ENCODE results near the gene SPATA6.
"Not testable (repeated sequence)": the region's sequence is repeated elsewhere in the genome, so short reads cannot be mapped to it uniquely, and the experiment has no call there.

Gene SPATA6

DNA sequence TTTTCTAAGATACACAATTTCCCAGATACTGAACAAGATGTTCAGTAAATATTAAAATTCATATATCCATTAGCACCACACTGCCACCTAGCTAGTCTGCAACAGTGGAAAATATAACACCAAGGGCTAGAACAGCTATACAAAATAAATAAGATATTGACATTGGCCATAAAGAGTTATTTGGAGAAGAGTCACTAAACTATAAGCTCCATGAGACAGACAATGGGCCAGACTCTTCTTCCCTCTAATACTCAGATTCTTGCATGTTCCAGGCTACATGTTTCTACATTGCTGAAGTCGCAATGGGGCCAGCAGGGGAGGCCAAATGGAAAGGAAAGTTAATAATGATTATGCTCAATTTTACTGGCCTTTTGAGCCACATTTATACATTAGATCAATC lies 21.5 kb downstream of the SPATA6 start:
- no peak for DNase-seq

DNA sequence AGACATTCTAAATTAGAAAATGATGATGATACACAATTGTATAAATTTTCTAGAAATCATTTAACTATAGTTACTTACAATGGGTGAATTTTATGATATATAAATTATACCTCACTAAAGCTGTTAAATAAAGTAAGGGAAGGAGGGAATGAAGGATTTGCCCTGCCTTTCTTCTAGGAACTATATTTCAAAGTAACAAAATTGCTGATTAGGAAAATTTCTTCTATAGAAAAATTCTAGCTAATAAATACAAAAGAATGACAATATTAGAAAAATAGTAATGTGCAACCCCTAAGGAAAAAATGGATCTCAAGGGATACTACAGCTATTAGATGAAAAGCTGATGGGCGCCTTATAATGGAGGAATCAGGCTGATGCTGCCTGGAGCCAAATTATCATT lies 23.1 kb downstream of the SPATA6 start:
- no peak for DNase-seq

DNA sequence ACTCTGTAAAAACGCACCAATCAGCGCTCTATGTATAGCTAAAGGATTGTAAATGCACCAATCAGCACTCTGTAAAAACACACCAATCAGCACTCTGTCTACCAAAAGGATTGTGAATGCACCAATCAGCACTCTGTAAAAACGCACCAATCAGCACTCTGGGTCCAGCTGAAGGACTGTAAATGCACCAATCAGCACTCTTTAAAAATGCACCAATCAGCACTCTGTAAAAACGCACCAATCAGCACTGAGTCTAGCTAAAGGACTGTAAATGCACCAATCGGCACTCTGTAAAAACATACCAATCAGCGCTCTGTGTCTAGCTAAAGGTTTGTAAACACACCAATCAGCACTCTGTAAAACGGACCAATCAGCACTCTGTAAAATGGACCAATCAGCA lies 27.8 kb downstream of the SPATA6 start:
- not testable (repeated sequence) for DNase-seq

- DNase-seq: no peak
These were observed 29.0 kb downstream of the SPATA6 start for GRCh38 chr1:48442864-48443619.

DNA sequence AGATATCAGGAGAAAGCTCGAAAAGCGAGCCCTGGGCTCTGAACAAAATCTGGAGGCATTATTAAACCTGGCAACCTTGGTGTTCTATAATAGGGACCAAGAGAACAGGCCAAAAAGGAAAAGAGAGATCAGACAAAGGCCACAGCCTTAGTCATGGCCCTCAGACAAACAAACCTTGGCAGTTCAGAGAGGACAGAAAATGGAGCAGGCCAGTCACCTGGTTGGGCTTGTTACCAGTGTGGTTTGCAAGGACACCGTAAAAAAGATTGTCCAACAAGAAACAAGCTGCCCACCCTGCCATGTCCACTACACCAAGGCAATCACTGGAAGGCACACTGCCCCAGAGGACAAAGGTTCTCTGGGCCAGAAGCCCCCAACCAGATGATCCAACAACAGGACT lies 31.2 kb downstream of the SPATA6 start:
- not testable (repeated sequence) for DNase-seq

GRCh38 chr1:48439380-48439779 lies 32.6 kb downstream of the SPATA6 start:
- no peak for DNase-seq

DNA sequence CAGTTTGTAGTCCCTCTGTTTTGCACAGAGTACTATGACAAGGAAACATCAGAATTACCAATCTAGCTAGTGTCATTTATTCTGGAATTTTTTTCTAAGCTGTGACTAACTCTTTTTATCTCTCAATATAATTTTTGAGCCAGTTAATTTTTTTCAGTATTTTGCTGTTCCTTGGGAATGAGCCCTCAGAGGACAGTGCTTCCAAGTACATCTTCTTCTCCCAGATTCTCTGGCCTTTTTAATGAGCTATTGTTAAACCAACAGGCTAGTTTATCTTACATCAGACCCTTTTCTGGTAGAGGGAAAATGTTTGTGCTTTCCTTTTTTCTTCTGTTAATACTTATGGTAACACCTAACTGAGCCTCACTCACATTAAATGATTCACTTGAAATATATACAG lies 34.6 kb downstream of the SPATA6 start:
- not testable (repeated sequence) for DNase-seq

GRCh38 chr1:48435312-48436002 lies 36.5 kb downstream of the SPATA6 start:
- DNase-seq: not testable (repeated sequence)

DNA sequence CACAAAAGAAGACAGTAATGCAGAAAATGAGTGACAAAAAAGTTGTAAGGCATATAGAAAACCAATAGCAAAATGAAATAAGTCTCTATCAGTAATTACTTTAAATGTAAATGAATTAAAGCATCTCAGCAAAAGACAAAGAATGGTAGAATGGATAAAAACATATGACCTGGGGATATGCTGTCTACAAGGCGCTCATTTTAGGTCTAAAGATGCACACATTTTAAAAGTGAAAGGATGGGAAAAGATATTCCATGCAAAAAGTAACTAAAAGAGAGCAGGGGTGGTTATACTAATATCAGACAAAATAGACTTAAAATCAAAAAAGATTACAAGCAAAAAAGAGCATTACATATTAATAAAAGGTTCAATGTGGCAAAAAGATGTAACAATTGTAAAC lies 41.2 kb downstream of the SPATA6 start:
- no peak for DNase-seq

DNA sequence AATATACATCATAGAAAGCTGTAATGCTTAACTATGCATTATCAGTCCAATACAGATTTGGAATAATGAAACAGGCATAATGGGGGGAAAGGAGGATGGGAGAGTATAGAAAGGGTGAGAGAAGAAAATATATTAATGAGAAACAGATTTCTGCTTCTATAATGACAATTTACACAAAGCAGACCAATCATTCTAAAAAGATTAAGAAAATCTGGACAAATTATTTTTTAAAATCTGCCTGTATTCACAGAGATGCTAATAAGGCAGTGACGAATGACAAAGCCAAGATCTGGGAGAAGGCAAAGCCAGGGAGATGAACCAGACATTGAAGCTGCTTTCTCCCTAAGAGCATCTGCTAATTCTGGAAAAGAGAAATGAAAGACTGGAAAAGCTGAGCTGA lies 50.0 kb downstream of the SPATA6 start:
- no peak for DNase-seq

- no peak for DNase-seq
These were observed 53.3 kb downstream of the SPATA6 start for GRCh38 chr1:48418742-48419141.

- no peak for DNase-seq
These were observed 57.0 kb downstream of the SPATA6 start for GRCh38 chr1:48415050-48415449.

GRCh38 chr1:48414264-48414663 lies 57.7 kb downstream of the SPATA6 start:
- no peak for DNase-seq

DNA sequence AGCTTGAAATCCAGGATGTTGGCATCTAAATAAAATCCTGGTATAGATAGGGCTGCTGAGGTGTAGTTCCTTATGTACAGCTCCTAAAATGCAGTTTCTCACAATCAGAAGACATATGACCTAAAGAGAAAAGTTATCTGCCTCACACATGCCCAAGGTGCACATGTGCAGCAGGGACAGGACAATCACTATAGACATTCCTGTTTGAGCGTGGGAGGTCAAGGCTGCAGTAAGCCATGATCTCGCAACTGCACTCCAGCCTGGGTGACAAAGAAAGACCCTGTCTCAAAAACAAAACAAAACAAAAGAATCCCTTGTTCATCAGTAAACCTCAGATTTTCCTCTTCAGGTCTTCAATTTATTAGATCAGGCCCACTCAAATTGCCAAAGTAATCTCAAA lies 66.1 kb downstream of the SPATA6 start:
- no peak for DNase-seq

DNA sequence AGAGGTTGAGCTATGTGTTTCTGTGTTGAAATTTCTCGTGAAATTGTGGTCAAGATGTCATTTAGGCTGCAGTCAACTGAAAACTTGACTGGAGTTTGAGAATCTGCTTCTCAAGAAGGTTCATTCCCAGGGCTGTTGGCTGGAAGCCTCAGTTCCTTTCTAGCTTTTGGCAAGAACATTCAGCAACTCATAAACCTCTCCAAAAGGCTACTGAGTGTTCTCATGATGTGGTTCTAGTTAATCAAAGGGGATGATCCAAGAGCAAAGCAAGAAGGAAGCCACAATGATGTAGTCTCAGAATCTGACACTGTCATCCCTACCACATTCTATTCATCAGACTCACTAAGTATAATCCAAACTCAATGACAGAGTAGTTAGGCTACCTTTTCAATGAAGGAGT lies 66.6 kb downstream of the SPATA6 start:
- no peak for DNase-seq

- no peak for DNase-seq
These were observed 69.4 kb downstream of the SPATA6 start for GRCh38 chr1:48402599-48402998.

- no peak for DNase-seq
These were observed 75.8 kb downstream of the SPATA6 start for GRCh38 chr1:48396208-48396607.

GRCh38 chr1:48391926-48392325 lies 80.1 kb downstream of the SPATA6 start:
- no peak for DNase-seq

- no peak for DNase-seq
These were observed 84.6 kb downstream of the SPATA6 start for GRCh38 chr1:48387409-48387808.

GRCh38 chr1:48374785-48375184 lies 97.2 kb downstream of the SPATA6 start:
- DNase-seq: no peak

GRCh38 chr1:48371598-48371997 lies 100.4 kb downstream of the SPATA6 start:
- no peak for DNase-seq

DNA sequence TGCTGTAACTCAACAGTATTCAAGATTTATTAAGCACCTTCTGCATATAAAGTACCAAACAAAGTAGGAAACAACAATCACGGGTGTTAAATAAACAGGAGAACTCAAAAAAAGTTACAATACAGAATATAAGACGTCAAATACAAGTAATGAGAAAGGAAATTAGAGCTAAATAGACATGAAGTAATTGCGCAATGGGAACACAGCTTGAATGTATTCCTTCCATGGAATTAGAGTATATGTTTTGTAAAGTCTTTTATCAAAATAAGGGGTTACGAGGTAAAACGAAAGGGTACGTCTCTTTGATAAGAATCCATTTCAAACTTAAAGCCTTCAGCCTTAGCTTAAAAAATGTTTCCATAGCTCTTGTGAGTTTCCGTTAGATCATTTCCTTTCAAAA lies 109.1 kb downstream of the SPATA6 start:
- DNase-seq: no peak

- no peak for DNase-seq
These were observed 115.1 kb downstream of the SPATA6 start for GRCh38 chr1:48356901-48357300.

GRCh38 chr1:48344373-48344772 lies 127.6 kb downstream of the SPATA6 start:
- DNase-seq: no peak

GRCh38 chr1:48341221-48341620 lies 130.8 kb downstream of the SPATA6 start:
- DNase-seq: no peak

Measured in NCI-H1694 (cell line).